HepG2 (cell line): ENCODE results near the gene MGA. TPM values are rescaled to one million over a fixed set of nuclear protein-coding genes. Genes with fewer than 3 reads are reported as not detected.

Experiments
- CEBPG ChIP-seq: IDR thresholded peaks from 2 replicates; pipeline ENCODE4 v1.6.1; 2016
- CENPX ChIP-seq: sonication (generic); formaldehyde crosslinking; IDR thresholded peaks from 2 replicates; pipeline ENCODE4 v1.9.0; 2021; ENCODE audit warnings: mild to moderate bottlenecking, missing genetic modification reagents, moderate library complexity
- GFI1 ChIP-seq: sonication (generic); formaldehyde crosslinking; IDR thresholded peaks from 2 replicates; pipeline ENCODE4 v1.5.0; 2020; ENCODE audit warnings: missing genetic modification reagents, mild to moderate bottlenecking, borderline replicate concordance
- MED8 ChIP-seq: sonication (generic); formaldehyde crosslinking; IDR thresholded peaks from 2 replicates; pipeline ENCODE4 v1.8.1; 2023; ENCODE audit warnings: mild to moderate bottlenecking, missing genetic modification reagents; ENCODE audit not compliant: insufficient replicate concordance
- SP2 ChIP-seq: sonication (generic); formaldehyde crosslinking; IDR thresholded peaks from 2 replicates; pipeline ENCODE4 v1.5.1; 2020; ENCODE audit warnings: mild to moderate bottlenecking, missing genetic modification reagents
- ZNF225 ChIP-seq: sonication (generic); formaldehyde crosslinking; IDR thresholded peaks from 2 replicates; pipeline ENCODE4 v1.4.0; 2020; ENCODE audit warnings: mild to moderate bottlenecking, missing genetic modification reagents
- ZNF644 ChIP-seq: IDR thresholded peaks from 2 replicates; pipeline ENCODE4 v1.6.1; 2016; ENCODE audit warnings: low read depth
- ZNF652 ChIP-seq: IDR thresholded peaks from 2 replicates; pipeline ENCODE4 v1.6.1; 2016; ENCODE audit warnings: low read depth, borderline replicate concordance
- ZNF781 ChIP-seq: sonication (generic); formaldehyde crosslinking; IDR thresholded peaks from 2 replicates; pipeline ENCODE4 v1.5.1; 2020; ENCODE audit warnings: borderline replicate concordance, mild to moderate bottlenecking, missing genetic modification reagents; ENCODE audit errors: not compliant biosample characterization
- ZNF782 ChIP-seq: sonication (generic); formaldehyde crosslinking; IDR thresholded peaks from 2 replicates; pipeline ENCODE4 v1.4.0; 2020; ENCODE audit warnings: missing genetic modification reagents, mild to moderate bottlenecking, borderline replicate concordance
- polyA plus RNA-seq, 8 experiments: library from polyadenylated mRNA; depleted of rRNA in 3 of 8; stranded (reverse) in 7 of 8; unstranded in 1 of 8; fragments of >200 nt; fragmentation: Illumina TruSeq in 4 of 8; extraction: Trizol in 4 of 8; gene quantifications; 2 replicates each; pipeline versions ENCODE4 v1.2.1 to v1.2.3, GENCODE V29; 2011 to 2016; ENCODE audit warnings: low read depth in 4 of 8, missing spikeins in 1 of 8, mixed read lengths in 1 of 8; ENCODE audit not compliant: insufficient read depth in 1 of 8
- total RNA-seq, 5 experiments: library from RNA; depleted of rRNA; stranded (reverse); fragments of >200 nt; fragmentation: Illumina TruSeq; extraction: Trizol; gene quantifications; 2 replicates each; pipeline ENCODE4 v1.2.3, GENCODE V29; 2016; ENCODE audit warnings: low read depth in 1 of 5
- TF ChIP-seq, protein P1 (sequence below): sonication (generic); formaldehyde crosslinking; IDR thresholded peaks from 2 replicates; pipeline ENCODE4 v1.4.0; 2020; ENCODE audit warnings: mild to moderate bottlenecking, missing genetic modification reagents
- TF ChIP-seq, protein P2 (sequence below): IDR thresholded peaks from 2 replicates; pipeline ENCODE4 v1.6.1; 2016; ENCODE audit warnings: control low read depth
- TF ChIP-seq, protein P3 (sequence below), 2 experiments: sonication (generic) in 1 of 2; formaldehyde crosslinking in 1 of 2; IDR thresholded peaks; 2 replicates each; pipeline versions ENCODE4 v1.6.1 to v1.9.0; 2014 to 2022; ENCODE audit warnings: antibody characterized with exemption in 1 of 2, borderline replicate concordance in 1 of 2, inconsistent platforms in 1 of 2, low read depth in 1 of 2, missing genetic modification reagents in 1 of 2
- TF ChIP-seq, protein P4 (sequence below): sonication (generic); formaldehyde crosslinking; IDR thresholded peaks from 2 replicates; pipeline ENCODE4 v1.4.0; 2020; ENCODE audit warnings: missing genetic modification reagents, mild to moderate bottlenecking, borderline replicate concordance

Gene MGA
- total and polyA plus RNA-seq, 2 of the 13 experiments (the other 11 are each of a cell fraction or from before 2014, with no cell fraction given) = 5.3 to 59.0 TPM

DNA sequence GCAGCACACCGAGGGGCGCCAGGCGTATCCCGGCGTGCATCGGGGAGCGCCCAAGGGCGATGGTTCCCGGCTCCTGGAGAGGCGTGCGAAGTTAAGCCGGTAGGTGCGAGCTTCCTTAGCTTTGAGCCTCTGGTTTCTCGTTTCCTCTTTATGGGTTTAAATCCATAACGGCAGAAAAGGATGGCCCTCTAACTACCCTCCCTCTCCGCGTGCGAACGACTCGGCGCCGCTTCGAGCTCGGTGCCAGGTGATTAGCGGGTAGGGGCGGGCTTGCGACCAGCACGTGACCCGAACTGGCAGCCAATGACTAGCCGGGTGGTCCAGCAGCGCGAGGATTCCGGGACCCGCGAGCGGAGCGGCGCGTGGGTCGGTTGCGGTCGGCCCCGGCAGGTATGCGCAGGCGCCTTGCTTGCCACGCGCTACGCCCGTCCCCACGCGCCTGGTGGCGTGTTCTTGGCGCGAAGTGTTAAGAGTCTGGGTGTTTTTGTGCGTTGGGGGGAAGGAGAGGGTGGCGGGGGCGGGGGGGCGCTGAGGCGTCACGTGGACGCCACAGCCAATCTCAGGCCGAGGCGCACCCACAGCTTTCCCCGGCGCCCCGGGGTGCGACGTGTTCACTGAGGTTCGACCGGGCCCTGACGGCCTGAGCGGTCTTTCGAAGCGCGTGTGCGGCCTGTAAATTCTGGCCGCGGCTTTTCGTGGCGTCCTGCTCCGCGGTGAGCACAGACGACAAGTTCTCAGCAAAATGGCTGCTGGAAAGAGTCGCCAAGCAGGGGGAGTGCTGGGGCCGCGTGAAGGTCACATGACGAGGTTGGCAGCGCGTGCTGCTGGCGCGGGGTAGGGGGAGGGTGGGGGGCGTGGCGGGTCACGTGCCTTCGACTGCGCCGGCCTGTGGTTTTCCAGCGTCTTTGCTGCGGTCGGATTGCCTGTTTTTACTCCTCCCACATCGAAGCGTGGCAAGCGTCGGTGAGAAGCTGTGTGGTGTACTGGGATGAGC lies 38.7 kb upstream of the MGA start (continued):
- no peak for TF ChIP-seq ZNF644 (CRISPR knock-in tag)
- TF ChIP-seq ZNF781 (CRISPR knock-in tag) = peak; percentile 99
- peak; percentile 98 for TF ChIP-seq ZNF225 (CRISPR knock-in tag)
- TF ChIP-seq GFI1 (CRISPR knock-in tag) = peak; percentile 24
- peak; percentile 36; the same call in 1 of the 2 replicates for TF ChIP-seq CENPX
- peak; percentile 76 for TF ChIP-seq SP2 (CRISPR knock-in tag)
- TF ChIP-seq, protein P1, sequence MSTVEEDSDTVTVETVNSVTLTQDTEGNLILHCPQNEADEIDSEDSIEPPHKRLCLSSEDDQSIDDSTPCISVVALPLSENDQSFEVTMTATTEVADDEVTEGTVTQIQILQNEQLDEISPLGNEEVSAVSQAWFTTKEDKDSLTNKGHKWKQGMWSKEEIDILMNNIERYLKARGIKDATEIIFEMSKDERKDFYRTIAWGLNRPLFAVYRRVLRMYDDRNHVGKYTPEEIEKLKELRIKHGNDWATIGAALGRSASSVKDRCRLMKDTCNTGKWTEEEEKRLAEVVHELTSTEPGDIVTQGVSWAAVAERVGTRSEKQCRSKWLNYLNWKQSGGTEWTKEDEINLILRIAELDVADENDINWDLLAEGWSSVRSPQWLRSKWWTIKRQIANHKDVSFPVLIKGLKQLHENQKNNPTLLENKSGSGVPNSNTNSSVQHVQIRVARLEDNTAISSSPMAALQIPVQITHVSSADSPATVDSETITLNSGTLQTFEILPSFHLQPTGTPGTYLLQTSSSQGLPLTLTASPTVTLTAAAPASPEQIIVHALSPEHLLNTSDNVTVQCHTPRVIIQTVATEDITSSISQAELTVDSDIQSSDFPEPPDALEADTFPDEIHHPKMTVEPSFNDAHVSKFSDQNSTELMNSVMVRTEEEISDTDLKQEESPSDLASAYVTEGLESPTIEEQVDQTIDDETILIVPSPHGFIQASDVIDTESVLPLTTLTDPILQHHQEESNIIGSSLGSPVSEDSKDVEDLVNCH (CRISPR knock-in tag) = peak; percentile 3; the same call in 1 of the 2 replicates
- TF ChIP-seq CEBPG (CRISPR knock-in tag) = 0 out of 2 replicates have a peak, but pooled peaks have one; percentile 5
- TF ChIP-seq, protein P2, sequence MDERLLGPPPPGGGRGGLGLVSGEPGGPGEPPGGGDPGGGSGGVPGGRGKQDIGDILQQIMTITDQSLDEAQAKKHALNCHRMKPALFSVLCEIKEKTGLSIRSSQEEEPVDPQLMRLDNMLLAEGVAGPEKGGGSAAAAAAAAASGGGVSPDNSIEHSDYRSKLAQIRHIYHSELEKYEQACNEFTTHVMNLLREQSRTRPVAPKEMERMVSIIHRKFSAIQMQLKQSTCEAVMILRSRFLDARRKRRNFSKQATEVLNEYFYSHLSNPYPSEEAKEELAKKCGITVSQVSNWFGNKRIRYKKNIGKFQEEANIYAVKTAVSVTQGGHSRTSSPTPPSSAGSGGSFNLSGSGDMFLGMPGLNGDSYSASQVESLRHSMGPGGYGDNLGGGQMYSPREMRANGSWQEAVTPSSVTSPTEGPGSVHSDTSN (CRISPR knock-in tag) = no peak
- TF ChIP-seq, protein P3, sequence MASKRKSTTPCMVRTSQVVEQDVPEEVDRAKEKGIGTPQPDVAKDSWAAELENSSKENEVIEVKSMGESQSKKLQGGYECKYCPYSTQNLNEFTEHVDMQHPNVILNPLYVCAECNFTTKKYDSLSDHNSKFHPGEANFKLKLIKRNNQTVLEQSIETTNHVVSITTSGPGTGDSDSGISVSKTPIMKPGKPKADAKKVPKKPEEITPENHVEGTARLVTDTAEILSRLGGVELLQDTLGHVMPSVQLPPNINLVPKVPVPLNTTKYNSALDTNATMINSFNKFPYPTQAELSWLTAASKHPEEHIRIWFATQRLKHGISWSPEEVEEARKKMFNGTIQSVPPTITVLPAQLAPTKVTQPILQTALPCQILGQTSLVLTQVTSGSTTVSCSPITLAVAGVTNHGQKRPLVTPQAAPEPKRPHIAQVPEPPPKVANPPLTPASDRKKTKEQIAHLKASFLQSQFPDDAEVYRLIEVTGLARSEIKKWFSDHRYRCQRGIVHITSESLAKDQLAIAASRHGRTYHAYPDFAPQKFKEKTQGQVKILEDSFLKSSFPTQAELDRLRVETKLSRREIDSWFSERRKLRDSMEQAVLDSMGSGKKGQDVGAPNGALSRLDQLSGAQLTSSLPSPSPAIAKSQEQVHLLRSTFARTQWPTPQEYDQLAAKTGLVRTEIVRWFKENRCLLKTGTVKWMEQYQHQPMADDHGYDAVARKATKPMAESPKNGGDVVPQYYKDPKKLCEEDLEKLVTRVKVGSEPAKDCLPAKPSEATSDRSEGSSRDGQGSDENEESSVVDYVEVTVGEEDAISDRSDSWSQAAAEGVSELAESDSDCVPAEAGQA (IDR thresholded peaks at IDR 0.05; ENCODE audit: low read depth) = no peak
- TF ChIP-seq, protein P3 (CRISPR knock-in tag; IDR thresholded peaks at IDR 0.05; ENCODE audit: borderline replicate concordance) = peak; percentile 79
- TF ChIP-seq, protein P4, sequence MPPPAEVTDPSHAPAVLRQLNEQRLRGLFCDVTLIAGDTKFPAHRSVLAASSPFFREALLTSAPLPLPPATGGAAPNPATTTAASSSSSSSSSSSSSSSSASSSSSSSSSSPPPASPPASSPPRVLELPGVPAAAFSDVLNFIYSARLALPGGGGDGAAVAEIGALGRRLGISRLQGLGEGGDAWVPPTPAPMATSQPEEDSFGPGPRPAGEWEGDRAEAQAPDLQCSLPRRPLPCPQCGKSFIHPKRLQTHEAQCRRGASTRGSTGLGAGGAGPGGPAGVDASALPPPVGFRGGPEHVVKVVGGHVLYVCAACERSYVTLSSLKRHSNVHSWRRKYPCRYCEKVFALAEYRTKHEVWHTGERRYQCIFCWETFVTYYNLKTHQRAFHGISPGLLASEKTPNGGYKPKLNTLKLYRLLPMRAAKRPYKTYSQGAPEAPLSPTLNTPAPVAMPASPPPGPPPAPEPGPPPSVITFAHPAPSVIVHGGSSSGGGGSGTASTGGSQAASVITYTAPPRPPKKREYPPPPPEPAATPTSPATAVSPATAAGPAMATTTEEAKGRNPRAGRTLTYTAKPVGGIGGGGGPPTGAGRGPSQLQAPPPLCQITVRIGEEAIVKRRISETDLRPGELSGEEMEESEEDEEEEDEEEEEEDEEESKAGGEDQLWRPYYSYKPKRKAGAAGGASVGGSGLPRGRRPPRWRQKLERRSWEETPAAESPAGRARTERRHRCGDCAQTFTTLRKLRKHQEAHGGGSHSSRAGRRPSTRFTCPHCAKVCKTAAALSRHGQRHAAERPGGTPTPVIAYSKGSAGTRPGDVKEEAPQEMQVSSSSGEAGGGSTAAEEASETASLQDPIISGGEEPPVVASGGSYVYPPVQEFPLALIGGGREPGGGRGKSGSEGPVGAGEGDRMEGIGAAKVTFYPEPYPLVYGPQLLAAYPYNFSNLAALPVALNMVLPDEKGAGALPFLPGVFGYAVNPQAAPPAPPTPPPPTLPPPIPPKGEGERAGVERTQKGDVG (CRISPR knock-in tag) = peak; percentile 98; the same call in 1 of the 2 replicates
- TF ChIP-seq ZNF652 = no peak
- peak; percentile 94 for TF ChIP-seq MED8 (CRISPR knock-in tag)
- peak; percentile 85; the same call in 1 of the 2 replicates for TF ChIP-seq ZNF782
